Glomerular endothelial cell (primary cell): ENCODE results near the gene SOS1. TPM values are rescaled to one million over a fixed set of nuclear protein-coding genes. Genes with fewer than 3 reads are reported as not detected.

ENCODE experiments used
- DNase-seq: peaks from one replicate; pipeline ENCODE4 v3.0.0-alpha.2; 2011; ENCODE audit warnings: low read depth, low spot score; ENCODE audit errors: extremely low read depth
- total RNA-seq: library from RNA; depleted of rRNA; stranded (reverse); fragments of >200 nt; gene quantifications from 2 replicates; pipeline ENCODE4 v1.2.3, GENCODE V29; 2015

SOS1 gene
- total RNA-seq, 1 donor from 2014 or later, result 21.0 TPM

DNA sequence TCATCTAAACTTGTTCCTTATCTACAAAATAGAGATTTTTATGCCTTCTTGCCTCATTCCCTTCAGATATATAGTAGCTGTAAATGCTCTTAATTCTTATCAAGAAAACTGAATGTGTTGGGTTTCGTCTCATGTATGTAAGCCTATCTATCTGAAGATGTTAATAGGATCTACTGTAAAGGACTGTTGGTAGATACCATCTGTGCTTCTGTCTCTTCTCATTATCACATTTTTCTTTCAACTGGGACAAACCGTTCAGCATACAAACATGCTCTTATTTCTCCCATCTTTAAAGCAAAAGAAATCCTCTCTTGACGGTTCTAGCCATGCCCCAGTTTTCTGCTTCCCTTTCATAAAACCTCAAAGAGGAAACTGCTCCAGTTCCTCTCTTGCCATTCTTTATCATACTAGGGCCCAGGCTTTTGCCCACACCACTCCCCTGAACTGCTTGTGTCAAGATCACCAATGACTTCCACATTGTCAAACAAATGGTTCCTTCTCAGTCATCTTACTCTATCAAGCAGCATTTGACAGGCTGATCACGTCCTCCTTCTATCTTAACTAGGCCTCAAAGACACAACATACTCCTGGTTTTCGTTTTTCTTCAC, 142.5 kb downstream of the SOS1 start:
- no peak for DNase-seq

- DNase-seq, result no peak
Observed at GRCh38 chr2:38977047-38977446, 143.8 kb downstream of the SOS1 start.

GRCh38 chr2:38975042-38975441, 145.8 kb downstream of the SOS1 start:
- no peak for DNase-seq

GRCh38 chr2:38973266-38973665, 147.6 kb downstream of the SOS1 start:
- no peak for DNase-seq

DNA sequence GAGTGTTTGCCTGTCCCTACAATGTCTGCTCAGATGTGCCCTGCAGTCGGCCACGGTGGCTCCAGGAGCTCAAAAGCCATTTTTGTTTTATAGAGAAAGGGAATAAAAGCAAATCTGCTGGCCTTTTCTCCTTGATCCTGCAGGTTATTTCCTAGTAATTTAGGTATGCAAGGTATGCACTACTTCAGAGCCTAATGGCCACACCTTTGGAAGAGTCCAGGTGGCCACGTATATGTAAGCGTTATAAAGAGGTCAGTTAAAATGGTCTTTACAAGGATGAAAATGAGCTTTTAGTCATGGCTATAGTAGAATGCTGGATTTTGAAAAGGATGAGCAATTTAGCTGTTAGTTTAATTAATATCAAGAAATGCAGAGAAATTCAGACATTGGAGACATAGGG, 149.5 kb downstream of the SOS1 start:
- DNase-seq, result no peak

- no peak for DNase-seq
Observed at GRCh38 chr2:38968021-38968420, 152.8 kb downstream of the SOS1 start.

DNA sequence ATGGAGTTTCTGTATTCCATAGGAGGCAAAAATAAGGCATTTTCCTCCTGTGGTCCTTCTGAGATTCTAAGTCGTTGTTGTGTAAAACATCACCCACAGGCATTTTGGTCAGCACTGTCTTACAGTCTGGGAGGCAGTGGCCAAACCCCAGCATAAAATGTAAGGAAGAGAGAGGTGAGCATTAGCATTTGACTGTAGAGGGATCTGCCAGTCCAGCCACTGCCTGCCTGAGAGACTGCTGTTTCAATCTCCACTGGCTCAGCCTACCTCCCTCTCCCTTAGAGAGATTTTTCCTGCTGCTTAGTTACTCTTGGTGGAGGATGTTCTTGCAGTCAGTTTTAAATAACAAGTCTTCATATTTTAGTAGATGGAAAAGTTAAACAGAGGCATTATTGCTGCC, 154.2 kb downstream of the SOS1 start:
- DNase-seq, result no peak

DNA sequence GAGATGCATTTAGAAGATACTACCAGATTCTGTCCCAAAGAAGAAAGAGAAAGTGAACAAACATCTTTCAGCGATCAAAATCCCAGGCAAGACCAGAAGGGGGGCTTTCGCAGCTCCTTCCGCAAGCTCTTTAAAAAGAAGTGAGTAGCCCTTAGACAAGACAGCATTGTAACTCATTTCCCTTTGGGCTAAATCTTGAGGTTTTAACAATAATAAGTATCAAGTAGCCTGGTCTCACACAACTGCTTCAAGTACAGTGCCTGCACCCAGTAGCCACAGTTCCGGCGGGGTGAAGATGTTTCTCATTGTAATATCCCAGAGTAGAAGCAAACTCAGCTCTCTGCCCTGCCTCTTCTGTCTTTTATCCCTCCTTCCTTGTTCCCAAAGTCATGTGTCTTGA, 154.8 kb downstream of the SOS1 start:
- no peak for DNase-seq

DNA sequence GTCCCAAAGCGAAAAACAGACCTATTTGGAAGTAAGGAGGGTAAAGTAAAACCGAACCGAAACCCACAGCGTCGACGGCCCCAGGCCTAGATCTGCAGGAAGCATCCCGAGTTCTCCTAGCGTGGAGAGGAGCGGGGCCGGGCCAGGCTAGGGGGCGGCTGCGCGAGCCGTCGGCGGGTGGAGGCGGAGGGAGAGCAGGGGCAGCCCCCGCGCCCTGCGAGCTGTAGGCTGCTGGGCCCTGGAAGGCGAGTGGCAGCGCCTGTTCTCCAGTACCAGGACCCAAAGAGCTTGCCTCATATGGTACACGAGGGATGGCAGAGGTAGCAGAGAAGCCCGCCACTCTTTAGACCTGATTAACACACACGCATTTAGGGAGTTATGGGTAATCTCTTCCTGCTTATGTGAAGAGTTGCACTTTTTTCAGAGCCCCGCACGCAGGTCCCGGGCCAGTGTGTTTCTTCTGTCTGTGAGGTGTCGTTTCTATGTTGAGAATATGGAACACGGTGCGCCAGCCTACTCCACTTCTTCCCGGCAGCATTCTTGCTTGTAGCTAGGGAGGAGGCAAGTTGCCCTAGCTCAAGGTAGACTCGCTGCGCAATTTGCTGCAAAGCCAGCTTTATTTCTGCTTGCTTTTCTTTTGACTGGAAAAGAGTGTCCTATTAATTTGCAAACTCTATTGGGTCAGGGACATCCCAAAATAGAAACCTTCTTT, 160.1 kb downstream of the SOS1 start:
- no peak for DNase-seq

- DNase-seq, result peak; percentile 10
Observed at GRCh38 chr2:38959938-38960608, 160.8 kb downstream of the SOS1 start.

DNA sequence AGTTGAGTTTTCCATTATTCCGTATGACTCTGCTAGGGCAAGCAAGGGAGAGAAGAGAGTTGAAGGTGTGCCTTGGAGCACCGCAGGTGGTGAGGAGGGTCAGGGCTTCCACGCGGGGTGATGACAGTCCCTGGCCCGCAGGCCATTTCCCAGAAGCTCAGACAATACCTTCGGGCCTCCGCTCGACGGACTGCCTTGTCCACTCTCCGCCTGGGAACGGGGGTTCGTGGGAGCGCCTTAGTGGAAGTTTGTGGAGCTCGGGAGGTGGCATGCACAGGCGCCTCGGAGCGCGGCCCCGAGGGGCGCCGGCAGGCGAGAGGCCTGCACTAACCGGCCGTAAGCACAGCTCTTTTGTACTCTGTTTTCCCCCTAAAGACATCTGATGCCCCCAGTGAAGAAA, 161.4 kb downstream of the SOS1 start:
- no peak for DNase-seq

DNA sequence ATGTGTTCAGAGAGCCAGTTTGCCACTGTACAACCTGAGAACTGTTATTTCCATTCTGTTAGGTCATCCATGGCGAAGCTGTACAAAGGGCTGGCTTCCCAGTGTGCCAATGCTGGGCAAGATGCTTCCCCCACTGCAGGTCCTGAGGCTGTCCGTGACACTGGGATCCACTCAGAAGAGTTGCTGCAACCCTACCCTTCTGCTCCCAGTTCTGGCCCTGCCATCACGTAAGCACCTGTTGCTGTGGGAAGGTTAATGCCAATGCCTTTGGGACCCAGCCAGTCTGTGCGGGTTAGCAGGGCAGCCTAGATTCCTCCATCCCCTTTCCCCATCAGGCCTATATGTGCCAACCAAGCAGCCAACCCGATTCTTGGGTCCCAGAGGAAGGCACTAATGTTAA, 162.9 kb downstream of the SOS1 start:
- DNase-seq, result no peak

DNA sequence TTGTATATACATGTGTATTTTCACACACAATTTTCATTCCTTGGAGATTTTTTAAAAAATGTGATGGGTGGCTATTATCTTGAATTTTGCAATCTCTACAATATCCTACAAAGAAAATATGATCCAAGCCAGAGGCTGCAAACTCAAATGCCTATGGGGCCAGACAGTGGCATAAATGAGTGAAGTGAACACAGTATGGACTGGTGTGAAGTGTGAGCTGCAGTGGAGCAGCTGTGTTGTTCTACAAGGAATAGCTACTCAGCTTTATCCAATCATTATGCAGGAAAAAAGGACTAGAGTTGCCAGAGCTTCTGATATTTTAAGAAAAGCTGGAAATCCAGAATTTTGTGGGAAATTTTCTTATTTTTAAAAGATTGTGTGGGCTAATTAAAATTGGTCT, 169.1 kb downstream of the SOS1 start:
- DNase-seq, result no peak

- no peak for DNase-seq
Observed at GRCh38 chr2:38948995-38949394, 171.9 kb downstream of the SOS1 start.

- DNase-seq, result no peak
Observed at GRCh38 chr2:38948387-38948882, 172.4 kb downstream of the SOS1 start.

- peak; percentile 51 for DNase-seq
Observed at GRCh38 chr2:38947241-38948239, 173.3 kb downstream of the SOS1 start.

DNA sequence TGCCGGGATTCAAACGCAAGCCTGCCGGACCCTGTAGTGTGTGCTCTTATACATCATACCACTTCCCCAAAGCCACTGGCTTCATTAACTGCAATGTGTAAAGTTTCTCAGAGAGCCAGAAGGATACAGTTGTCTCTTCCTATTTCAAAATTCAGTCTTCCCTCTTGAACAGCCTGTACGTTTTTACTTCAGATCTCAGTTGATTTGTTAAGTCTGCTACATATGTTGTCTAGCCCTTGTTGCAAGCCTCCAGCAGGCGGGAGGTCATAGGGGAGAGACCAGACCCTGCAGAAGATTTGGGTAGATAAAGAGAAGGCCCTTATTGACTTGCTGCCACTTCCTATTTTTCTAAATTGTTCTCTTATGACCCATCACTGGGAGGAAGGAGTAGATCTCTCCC, 174.9 kb downstream of the SOS1 start:
- DNase-seq, result no peak

GRCh38 chr2:38945372-38945771, 175.5 kb downstream of the SOS1 start:
- DNase-seq, result no peak

DNA sequence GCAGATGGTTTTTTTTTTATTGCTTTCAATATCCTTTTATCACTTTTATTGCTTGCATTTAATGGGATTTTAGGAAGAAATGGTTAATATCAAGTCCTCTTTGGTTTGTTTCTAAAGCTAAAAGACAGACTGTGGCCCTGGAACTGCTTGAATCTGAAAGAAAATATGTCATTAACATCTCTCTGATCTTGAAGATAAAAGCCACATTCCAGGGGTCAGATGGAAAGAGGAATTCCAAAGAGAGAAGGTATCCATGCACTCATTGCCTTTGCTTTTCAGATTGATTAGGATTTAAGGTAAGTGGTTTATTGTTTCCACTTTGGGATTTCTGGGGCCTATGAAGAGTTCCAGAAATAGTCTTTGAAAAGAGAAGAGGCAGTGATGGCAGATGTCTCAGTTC, 177.1 kb downstream of the SOS1 start:
- DNase-seq, result no peak

GRCh38 chr2:38940746-38941145, 180.1 kb downstream of the SOS1 start:
- no peak for DNase-seq

DNA sequence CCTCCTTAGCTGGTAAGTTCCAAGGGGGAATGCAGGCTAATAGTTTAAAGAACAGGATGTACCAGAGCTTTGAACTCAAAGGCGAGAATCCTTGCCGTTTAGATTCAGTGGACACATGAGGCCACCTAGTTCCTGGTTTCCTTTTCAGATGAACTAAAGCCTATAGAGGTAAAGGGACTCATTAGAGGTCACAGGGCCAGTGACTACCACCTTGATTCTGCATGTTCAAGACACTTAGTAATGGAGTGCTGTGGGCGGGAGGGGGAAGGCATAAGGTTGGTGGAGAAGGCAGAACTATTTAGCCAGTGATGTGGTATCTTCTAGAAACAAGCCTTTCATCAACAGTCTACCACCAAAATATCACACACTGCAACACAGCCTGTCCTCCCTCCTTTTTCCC, 183.3 kb downstream of the SOS1 start:
- DNase-seq, result no peak
